Hematopoietic multipotent progenitor cell treated with erythropoietin and hydrocortisone succinate and interleukin-3 and kit ligand, for 8 days (in vitro differentiated cells): ENCODE data around the gene NPC1.
"Not testable (repeated sequence)": the region's sequence is repeated elsewhere in the genome, so short reads cannot be mapped to it uniquely, and the experiment has no call there.

Source experiments
- DNase-seq: peaks from one replicate; pipeline ENCODE4 v3.0.0-alpha.2; 2015

Gene NPC1

DNA sequence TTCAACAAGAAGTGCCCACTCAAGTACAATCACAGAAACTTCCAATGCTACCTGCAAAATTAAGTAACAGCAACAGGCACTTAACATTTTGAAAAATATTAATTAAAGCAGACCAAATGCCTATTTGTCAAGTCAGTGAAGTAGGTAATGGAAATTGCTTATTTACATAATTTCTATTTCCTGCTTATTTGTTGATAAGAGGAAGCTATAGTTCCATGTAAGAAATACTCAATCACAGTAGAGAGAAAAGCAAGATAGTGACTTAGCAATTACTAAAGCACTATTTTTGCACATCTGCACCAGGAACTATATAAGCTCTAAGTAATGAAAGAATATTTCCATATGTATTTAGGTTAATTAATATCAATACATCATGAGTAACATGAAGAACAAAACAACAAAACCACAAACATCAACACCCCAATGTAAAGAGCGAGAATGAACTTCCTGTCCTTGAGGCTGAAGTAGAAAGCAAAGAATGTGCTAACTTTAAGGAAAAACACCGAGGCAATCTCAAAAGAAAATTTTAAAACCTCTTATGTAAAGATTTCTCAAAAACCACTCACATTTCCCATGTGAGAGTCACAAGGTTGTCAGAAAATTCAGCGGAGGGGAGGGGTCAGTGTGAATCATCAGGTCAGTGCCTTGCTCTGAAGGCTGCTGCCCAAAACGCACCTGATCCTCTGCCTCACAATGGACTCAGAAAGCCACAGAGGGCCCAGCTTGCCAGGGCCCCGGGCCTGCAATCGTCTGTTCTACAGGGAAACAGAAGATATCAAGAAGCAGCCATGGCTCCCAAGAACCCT lies 12.5 kb downstream of the NPC1 start:
- no peak for DNase-seq

DNA sequence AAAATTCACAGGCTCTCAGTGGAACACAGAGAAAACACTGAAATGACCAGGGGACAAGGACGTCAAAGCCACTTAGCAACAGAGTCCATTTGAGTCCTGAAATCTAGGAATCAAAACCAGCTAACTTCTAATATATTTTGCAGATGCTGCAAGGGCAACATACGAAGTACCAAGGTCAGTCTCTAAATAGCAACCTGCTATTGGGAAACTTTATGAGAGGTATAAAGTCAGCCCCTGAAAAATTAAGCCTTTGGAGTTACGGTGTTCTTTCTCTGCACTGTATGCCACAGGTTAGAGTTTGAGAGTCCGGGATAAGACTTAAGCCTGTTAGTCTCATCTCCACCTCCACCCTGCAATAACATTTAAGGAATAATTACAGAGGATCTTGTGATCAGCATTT lies 13.3 kb downstream of the NPC1 start:
- no peak for DNase-seq

DNA sequence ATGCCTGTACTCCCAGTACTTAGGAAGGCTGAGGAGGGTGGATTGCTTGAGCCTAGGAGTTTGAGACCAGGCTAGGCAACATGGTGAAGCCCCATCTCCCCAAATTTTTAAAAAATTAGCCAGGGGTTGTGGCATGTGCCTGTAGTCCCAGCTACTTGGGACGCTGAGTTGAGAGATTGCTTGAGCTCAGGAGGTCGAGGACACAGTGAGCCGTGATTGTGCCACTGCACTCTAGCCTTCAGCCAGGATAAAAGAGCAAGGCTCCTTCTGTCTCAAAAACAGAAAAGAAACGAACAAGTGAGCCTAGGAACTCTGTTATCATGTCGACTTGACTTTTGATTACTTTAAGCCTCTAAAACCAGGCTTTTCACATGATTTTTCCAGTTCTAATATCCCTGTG lies 13.7 kb downstream of the NPC1 start:
- no peak for DNase-seq

DNA sequence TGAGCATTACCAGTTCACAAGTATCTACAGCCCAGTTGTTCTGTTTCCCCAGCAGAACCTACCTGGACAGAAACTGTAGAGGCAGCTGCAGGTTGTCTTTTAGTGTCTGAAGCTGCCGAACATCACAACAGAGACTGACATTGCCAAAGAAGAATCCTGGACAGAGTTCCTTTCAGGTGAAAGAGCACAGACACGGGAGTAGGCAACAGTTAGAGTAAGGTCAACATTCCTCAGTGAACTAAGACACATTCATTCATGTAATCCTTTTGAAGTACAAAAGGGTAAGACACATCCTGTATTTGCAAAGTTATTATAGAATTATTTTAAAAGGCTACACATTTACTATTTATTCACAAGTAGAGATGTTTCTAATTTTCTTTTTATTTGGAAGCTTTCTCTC lies 14.3 kb downstream of the NPC1 start:
- DNase-seq = no peak

DNA sequence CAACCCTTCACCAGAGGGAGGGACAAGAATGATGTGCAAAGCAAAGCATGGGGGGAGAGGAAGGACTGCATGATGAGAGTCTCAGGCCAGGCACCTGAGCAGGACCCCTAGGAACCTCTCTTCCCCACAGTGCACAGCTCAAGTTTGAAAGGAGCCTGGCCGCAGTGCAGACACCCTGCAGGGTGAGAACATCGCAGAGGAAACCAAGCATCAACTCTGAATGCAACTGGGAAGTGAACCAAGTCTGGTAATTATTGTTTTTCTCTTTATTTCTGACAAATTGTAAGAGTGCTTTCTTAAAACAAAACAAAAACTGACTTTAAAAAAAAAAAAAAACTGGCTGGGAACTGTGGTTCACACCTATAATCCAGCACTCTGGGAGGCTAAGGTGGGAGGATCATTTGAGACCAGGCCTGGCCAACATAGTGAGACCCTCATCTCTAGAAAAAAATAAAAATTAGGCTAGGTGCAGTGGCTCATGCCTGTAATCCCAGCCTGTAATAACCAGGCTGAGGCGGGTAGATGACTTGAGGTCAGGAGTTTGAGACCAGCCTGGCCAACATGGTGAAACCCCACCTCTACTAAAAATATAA lies 15.3 kb downstream of the NPC1 start:
- no peak for DNase-seq

DNA sequence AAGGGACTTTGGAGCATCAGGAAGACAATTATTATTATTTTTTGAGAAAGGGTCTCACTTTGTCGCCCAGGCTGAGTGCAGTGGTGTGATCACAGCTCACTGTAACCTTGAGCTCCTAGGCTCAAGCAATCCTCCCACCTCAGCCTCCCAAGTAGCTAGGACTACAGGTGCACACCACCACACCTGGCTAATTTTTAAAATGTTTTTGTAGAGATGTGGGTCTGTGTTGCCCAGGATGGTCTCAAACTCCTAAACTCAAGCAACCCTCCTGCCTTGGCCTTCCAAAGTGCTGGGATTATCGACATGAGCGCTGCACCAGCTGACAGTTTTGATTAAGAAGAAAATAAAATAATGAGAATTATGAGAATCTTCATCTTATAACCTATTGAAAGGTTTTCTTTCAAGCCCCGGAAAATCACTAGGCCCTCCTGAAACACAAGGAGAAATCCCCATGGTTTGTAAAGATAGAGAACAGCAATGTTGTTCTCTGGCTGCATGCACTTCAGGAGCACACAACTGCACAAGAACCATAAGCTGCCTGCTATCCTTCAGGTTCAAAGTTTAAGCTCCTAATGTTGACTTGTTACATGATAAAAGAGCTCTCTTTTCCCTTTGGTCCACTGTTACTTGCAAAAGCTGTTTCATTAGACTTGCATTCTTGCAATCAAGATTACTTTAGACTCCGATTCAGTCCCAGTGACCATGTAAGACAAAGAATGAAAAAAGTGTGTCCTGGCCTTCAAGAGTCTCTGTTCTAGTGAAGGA lies 16.8 kb downstream of the NPC1 start:
- DNase-seq = no peak

DNA sequence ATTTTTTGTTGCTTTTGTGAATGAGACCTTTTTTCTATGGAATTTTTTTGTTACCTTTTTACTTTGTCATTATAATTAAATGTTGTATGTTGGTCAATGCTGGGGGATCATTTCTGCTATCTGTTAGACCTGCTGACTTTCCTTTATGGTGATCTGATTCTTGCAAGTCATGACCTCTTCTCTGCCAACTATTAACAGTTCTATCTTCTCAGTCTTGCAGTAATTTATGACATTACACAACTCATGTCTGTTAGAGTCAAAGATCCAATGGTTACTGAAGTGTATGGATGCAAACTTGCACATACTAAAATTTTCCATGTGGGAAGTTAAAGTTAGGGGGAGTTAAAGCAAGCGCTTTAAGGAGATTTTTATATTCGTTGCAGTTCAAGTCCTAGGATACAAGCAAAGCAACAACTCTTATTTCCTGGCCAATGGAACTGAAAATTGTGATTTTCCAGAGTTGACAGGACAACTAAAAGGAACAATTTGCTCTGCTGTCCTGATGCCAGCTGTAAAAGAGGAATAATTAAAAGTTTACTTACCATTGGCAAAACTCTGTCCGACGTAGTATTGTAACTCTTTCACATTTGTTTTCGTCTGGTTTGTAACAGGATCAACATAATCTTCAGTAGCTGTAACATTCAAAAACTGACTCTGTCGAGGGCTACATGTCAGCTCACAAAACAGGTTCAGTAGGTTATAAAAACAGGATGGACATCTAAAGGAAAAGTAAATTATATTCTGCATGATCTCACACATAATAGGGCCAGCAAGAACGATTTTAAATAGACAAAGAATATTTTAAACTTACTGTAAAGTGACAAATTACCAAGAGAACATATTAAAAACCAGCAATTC lies 17.8 kb downstream of the NPC1 start:
- no peak for DNase-seq

DNA sequence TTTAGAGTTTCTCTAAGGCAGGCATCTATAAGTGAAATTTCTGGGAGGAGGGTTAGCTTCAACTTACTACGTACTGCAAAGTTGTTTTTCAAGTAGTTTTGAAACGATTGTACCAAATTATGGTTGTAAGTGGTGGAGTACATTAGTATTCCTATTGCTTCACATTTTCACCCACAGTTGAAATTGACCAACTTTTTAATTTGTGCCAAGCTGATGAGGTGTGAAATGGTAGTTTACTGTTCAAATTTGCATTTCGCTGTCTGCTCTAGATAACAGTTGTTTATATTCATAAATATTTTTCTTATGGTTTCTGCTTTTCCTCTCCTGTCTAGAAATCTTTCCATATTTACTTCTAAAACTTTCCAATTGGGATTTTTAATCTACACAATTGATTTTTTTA lies 18.6 kb downstream of the NPC1 start:
- DNase-seq = no peak

DNA sequence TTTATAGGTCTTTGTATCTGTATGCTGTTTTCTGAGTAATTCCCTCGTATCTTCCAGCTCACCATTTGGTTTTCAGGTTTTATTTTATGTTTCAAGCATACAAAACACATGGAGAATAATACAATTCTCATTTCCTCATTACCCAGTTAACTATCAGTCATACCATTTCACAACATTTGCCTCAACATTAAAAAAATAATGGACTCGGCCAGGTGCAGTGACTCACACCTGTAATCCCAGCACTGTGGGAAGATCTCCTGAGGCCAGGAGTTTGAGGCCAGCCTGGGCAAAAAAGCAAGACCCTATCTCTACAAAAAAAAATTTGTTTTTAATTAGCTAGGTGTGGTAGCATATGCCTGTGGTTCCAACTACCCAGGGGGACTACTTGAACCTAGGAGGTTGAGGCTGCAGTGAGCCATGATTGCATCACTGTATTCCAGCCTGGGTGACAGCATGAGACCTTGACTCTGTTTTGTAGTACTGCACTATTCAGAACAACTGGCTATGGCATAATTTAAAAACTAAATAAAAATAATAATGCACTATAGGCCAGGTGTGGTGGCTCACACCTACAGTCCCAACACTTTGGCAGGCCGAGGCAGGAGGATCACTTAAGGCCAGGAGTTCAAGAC lies 20.3 kb downstream of the NPC1 start:
- no peak for DNase-seq

DNA sequence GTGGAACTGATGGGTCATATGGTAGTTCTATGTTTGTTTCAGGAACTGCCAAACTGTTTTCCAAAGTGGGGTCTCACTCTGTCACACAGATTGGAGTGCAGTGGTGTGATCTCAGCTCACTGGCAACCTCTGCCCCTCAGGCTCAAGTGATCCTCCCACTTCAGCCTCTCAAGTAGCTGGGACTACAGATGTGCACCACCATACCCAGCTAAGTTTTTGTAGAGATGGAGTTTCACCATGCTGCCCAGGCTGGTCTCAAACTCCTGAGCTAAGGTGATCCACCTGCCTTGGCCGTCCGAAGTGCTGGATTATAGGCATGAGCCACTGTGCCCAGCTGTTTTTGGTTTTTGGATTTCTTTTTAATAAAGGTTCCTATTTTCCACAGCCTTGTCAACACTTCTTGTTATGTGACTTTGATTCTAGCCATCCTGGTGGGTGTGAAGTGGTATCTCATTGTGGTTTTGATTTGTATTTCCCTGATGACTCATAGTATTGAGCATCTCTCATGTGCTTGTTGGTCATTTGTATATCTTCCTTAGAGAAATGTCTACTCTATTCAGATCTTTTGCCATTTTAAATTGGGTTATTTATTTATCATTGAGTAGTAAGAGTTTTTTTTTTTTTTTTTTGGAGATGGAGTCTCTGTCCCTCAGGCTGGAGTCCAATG lies 22.8 kb downstream of the NPC1 start:
- no peak for DNase-seq

DNA sequence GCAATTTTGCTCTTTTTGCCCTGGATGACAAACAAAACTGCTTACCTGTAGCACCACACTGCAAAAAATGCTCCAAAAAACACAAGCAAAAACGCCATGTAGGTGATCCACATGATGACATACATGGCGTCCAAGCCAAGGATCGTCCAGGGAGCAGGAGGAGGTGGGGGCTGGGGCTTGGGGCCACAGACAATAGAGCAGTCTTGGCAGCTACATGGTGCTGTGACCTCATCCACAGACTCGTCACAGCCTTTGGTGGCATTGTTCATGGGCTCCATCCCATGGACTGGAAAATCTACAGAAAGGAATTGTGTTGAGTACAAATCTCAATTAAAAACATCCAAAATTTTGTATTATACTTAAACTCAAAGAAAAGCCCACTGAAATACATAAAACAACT lies 26.1 kb downstream of the NPC1 start:
- DNase-seq = no peak

DNA sequence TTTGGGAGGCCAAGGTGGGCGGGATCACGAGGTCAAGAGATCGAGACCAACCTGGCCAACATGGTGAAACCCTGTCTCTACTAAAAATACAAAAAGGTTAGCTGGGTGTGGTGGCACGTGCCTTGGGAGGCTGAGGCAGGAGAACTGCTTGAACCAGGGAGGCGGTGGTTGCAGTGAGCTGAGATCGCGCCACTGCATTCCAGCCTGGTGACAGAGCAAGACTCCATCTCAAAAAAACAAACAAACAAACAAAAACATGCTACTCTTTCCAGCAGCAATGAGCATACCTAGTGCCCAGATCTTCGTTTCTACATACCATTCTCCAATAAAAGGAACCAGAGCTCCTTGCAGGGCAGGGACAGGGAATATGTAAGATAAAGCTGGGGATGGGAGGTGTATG lies 28.8 kb downstream of the NPC1 start:
- not testable (repeated sequence) for DNase-seq

DNA sequence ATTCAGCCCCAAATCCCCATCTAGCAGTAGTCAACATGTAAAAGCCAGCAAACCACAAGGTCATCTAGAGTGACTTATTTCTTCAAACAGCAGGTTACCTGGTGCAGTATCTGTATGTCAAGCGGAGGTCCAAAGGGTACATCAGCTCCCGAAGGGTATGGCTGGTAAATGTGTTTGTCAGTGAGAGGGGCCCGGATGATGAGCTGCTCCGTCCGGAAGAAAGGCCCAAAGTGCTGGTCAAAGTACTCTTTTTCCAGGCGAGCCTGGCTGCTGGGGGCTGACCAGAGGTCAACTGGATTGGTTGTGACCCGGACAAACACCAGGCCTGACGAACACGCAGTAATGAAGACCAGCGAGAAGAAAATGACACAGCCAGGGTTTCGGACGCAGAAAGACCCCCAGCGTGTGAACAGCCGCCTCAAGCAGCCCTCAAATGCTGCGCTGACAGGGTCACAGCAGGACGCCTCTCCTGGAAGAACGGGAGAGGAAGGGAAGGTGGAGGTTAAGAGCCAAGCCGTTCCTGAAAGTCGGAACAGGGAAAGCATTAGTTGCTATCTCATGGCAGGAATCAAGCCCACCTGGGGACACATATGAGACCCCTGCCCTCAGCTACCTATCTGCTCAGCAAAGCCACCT lies 30.0 kb downstream of the NPC1 start:
- no peak for DNase-seq

DNA sequence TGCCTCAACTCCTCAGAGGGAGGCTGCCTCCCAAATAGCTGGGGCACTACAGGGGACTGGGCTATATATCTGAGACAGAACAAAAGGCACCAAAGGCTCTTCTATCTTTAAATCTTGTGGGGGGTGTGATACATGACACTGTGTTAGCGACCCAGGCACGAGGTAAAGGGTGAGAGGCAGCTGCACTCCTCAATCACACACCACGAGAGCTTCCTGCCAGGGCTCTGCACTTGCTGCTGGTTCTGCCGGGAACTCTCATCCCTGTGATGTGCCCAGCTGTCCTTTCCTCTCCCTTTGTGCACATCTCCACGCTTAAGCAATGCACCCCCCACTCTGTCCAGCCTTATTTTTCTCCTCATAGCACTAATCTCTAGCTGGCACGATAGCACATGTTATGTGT lies 32.4 kb downstream of the NPC1 start:
- no peak for DNase-seq

DNA sequence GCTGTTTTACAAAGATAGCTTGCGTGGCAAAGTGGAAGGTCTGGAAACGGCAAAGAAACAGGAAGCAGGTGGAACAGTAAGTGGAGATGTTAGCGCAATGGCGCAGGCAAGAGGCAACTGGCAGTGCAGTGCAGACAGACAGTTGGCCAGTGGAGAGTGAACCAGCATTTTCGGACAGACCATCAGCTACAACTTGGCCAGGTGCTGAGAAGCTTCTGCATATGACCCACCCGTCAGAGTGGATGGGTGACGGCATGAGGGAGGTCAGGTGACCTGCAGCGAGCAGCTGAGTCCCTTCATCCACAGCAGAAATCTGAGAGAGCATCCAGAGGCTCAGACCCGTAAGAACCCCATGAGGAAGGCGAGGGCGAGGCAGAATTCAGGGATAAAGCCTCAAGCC lies 33.8 kb downstream of the NPC1 start:
- no peak for DNase-seq

DNA sequence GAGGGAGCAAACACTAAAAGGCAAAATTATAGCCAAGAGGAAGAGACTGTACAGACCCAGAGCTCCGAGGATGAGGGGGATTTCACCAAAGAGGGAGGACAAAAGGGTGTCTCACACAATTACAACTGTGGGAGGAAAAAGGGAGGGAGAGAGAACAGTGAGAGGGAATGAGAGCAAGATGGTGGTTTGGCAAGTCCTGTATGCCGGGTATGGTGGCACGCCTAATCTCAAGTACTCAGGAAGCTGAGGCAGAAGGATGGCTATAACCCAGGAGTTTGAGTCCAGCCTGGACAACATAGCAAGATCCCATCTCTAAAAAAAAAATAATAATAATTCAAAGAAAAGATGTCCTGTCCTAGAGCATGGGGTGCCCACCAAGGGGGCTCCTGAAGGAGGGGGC lies 34.3 kb downstream of the NPC1 start:
- no peak for DNase-seq

DNA sequence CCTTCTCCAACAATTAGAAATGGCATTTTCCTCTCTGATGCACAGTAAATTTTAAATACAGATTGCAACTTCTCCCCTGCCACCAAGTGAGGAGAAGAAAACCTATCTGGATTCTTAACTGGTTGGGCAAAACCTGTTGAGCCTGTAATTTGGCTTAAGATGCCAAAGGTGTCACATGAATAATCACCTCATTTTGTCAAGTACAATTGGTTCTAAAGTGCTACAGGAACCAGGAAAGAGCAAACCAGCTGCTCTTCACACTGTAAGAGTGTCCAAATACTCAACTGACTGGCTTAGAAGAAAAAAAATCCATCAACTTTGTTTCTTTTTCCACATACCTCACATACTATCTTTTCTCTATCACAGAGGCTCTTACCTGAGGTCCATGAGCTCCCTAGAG lies 35.4 kb downstream of the NPC1 start:
- no peak for DNase-seq

DNA sequence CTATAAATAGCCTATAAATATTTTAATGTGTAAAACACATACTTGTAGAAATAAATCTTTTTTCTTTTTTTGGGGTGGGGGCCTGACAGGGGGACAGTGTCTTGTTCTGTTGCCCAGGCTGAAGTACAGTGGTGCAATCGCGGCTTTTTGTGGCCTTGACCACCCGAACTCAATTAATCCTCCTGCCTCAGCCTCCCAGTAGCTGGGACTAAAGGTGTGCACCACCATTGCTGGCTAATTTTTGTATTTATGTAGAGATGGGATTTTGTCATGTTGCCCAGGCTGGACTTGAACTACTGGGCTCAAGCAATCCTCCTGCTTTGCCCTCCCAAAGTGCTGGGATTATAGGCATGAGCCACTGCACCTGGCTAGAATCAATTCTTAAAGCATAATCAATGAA lies 37.6 kb downstream of the NPC1 start:
- no peak for DNase-seq

DNA sequence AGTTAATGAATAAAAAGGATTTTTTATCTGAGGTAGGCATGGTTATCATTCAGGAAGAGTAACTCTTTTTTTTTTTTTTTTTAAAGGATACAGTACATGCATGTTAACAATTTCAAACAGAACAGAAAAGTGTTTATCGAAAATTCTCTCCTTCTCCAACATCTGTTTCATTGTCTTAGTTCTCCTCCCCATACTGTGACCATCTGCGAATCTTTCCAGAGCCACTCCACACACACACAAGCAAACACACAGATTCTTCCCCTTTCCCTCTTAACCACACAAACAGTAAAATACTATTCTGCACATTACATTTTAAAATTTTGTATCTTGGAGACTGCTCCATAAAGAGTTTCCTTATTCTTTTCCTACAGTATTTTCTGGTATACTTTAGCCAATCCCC lies 38.0 kb downstream of the NPC1 start:
- DNase-seq = no peak

DNA sequence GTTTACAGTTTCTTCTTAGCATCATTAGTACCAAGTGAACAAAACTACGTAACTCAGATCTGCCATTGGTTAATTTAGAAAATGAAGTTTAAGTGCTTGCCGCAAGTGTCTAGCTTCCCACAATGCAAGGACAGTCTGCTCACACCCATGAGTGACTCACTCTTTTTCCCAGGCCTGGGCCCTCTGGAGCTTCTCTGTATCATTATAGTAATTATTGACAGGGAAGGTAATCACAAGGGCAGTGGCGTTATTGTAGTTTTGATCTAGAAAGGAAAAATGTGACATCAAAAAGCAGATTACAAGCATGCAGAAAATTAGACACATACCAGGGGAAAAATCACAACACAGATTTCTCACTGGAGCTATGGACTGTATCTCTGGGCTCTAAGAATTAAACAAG lies 38.5 kb downstream of the NPC1 start:
- no peak for DNase-seq

DNA sequence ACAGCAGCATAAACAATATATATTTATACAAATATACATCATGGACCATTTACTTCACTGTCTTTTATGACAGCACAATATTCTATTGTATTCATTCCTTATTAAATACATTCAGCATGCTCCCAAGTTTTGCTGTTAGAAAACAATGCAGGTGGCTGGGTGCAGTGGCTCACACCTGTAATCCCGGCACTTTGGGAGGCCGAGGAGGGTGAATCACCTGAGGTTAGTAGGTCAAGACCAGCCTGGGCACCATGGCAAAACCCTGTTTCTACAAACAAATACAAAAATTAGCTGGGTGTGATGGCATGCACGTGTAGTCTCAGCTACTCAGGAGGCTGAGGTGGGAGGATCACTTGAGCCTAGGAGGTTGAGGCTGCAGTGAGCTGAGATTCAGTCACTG lies 39.0 kb downstream of the NPC1 start:
- no peak for DNase-seq
